ENCODE measurements around the gene MYO5C. TPM values are rescaled to one million over a fixed set of nuclear protein-coding genes. Genes with fewer than 3 reads are reported as not detected.

The MYO5C gene
- total and polyA plus RNA-seq, 12 donors = 0.81 to 10.7 (median 2.5) TPM

GRCh38 chr15:52276256-52276770, 19.3 kb downstream of the MYO5C start:
- no peak for DNase-seq
- intact Hi-C loops (cut with DNase I) = no loop called here
- no peak for TF ChIP-seq CTCF (IDR thresholded peaks at IDR 0.05)
- TF ChIP-seq POLR2A (IDR thresholded peaks at IDR 0.05) = no peak
- no peaks in the 10 kb centered on the region for H3K27me3 ChIP-seq
- H3K27ac ChIP-seq = no peak overlapping the region
- H3K9me3 ChIP-seq (replicated peaks in 1 of 3) = no peaks in the 10 kb centered on the region
- H3K4me1 ChIP-seq (replicated peaks in 1 of 2) = no peaks in the 10 kb centered on the region
- 87 to 95% (median 94%) methylated on average over 6 to 7 of the region's 7 CpGs for WGBS, 4 donors
- no peak overlapping the region for H3K4me3 ChIP-seq
- H3K36me3 ChIP-seq (replicated peaks in 1 of 2) = no peaks in the 10 kb centered on the region

- Histone ChIP-seq H3K36me3 (replicated peaks in 1 of 2) (no peaks in the 10 kb centered on the region), H3K9me3 (replicated peaks in 1 of 3) (no peaks in the 10 kb centered on the region), H3K4me3 (no peak overlapping the region), H3K4me1 (replicated peaks in 1 of 2) (no peaks in the 10 kb centered on the region), H3K27me3 (no peaks in the 10 kb centered on the region), H3K27ac (no peak overlapping the region)
- no peak for DNase-seq
- no peak for TF ChIP-seq CTCF (IDR thresholded peaks at IDR 0.05)
- TF ChIP-seq POLR2A (IDR thresholded peaks at IDR 0.05) = no peak
- intact Hi-C loops (cut with DNase I) = no loop called here
- WGBS, 4 donors = 85 to 90% (median 88%) methylated on average over 11 of the region's 11 CpGs
Measured at GRCh38 chr15:52263563-52264282, 31.9 kb downstream of the MYO5C start.

- no peak for DNase-seq
- no peaks in the 10 kb centered on the region for H3K9me3 ChIP-seq (replicated peaks in 1 of 3)
- H3K27me3 ChIP-seq = no peaks in the 10 kb centered on the region
- H3K36me3 ChIP-seq (replicated peaks in 1 of 2) = no peaks in the 10 kb centered on the region
- H3K4me3 ChIP-seq = no peak overlapping the region
- no peaks in the 10 kb centered on the region for H3K4me1 ChIP-seq (replicated peaks in 1 of 2)
- H3K27ac ChIP-seq = no peak overlapping the region
- intact Hi-C loops (cut with DNase I) = no loop called here
- TF ChIP-seq POLR2A (IDR thresholded peaks at IDR 0.05) (no peak), CTCF (IDR thresholded peaks at IDR 0.05) (no peak)
- 72 to 81% (median 77%) methylated on average over 5 of the region's 5 CpGs for WGBS, 4 donors
Measured at GRCh38 chr15:52262364-52262763, 33.2 kb downstream of the MYO5C start.

GRCh38 chr15:52261498-52262242, 33.9 kb downstream of the MYO5C start:
- H3K4me1 ChIP-seq (replicated peaks in 1 of 2) = no peaks in the 10 kb centered on the region
- WGBS, 4 donors = 40 to 52% (median 47%) methylated on average over 6 to 8 of the region's 8 CpGs
- H3K27me3 ChIP-seq = no peaks in the 10 kb centered on the region
- no peak overlapping the region for H3K4me3 ChIP-seq
- no peaks in the 10 kb centered on the region for H3K9me3 ChIP-seq (replicated peaks in 1 of 3)
- peak overlapping the region in 1 of 5 donors; percentile 45 for H3K27ac ChIP-seq
- H3K36me3 ChIP-seq (replicated peaks in 1 of 2) = no peaks in the 10 kb centered on the region
- no peak for TF ChIP-seq CTCF (IDR thresholded peaks at IDR 0.05)
- no peak for TF ChIP-seq POLR2A (IDR thresholded peaks at IDR 0.05)
- intact Hi-C loops (cut with DNase I) = no loop called here
- DNase-seq = peak; percentile 30 to 71 (median 32)

Data from adrenal gland (tissue), 12 donors.